NT2/D1 (cell line): ENCODE results near the gene CCNJL.
"Not testable (repeated sequence)": the region's sequence is repeated elsewhere in the genome, so short reads cannot be mapped to it uniquely, and the experiment has no call there.

ENCODE experiments used
- YY1 ChIP-seq: IDR thresholded peaks from 2 replicates; pipeline ENCODE4 v1.6.1; 2011; ENCODE audit not compliant: insufficient read length, insufficient read depth
- ZNF274 ChIP-seq: IDR thresholded peaks from 2 replicates; pipeline ENCODE4 v1.6.1; 2011; ENCODE audit warnings: mild to moderate bottlenecking, low read depth, low read length

- not testable (repeated sequence) for TF ChIP-seq YY1, ZNF274
Observed at GRCh38 chr5:160334716-160335115, 22.4 kb upstream of the CCNJL start.
